Esophagus squamous epithelium (tissue), 4 donors: ENCODE measurements around the gene GPSM3.

Source experiments
- POLR2A ChIP-seq, 4 donors: fragments of 450-650 bp; IDR thresholded peaks; one replicate each; pipeline ENCODE4 v1.6.1; 2017; ENCODE audit warnings: antibody characterized with exemption in 4 of 4, mild to moderate bottlenecking in 4 of 4, moderate library complexity in 3 of 4
- TF ChIP-seq, protein P1 (sequence below), 6 experiments: fragments of 450-650 bp in 4 of 6; fragments of 200-600 bp in 2 of 6; sonication (generic) in 2 of 6; IDR thresholded peaks; one replicate each; pipeline ENCODE4 v1.5.1; 2016 to 2019; ENCODE audit warnings: antibody characterized with exemption in 6 of 6, mild to moderate bottlenecking in 4 of 6, moderate library complexity in 4 of 6

DNA sequence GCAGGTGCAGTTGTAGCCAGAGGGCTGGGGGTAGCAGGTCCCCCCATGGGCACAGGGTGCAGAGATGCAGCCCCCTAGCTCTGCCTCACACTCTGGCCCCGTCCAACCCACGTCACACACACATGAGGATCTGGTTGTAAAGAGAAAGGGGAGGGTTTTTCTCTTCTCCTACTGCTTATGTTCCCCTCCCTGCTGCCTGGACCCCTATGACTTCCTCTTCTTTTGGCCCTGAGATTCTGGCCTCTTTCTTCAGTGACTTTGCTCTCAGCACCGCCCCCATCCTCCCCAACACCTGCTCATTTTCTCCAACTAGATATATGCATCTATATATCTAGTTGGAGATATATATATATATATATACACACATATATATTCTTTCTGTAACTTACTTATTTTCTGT lies 21.7 kb upstream of the GPSM3 start:
- TF ChIP-seq, protein P1, sequence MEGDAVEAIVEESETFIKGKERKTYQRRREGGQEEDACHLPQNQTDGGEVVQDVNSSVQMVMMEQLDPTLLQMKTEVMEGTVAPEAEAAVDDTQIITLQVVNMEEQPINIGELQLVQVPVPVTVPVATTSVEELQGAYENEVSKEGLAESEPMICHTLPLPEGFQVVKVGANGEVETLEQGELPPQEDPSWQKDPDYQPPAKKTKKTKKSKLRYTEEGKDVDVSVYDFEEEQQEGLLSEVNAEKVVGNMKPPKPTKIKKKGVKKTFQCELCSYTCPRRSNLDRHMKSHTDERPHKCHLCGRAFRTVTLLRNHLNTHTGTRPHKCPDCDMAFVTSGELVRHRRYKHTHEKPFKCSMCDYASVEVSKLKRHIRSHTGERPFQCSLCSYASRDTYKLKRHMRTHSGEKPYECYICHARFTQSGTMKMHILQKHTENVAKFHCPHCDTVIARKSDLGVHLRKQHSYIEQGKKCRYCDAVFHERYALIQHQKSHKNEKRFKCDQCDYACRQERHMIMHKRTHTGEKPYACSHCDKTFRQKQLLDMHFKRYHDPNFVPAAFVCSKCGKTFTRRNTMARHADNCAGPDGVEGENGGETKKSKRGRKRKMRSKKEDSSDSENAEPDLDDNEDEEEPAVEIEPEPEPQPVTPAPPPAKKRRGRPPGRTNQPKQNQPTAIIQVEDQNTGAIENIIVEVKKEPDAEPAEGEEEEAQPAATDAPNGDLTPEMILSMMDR (IDR thresholded peaks at IDR 0.05): no peak
- TF ChIP-seq POLR2A (IDR thresholded peaks at IDR 0.05): no peak
